GM21717 (cell line): ENCODE results near the gene PLEKHG2.
"Not testable (repeated sequence)": the region's sequence is repeated elsewhere in the genome, so short reads cannot be mapped to it uniquely, and the experiment has no call there.

Source experiments
- ATAC-seq: cut with Tn5 transposase; IDR thresholded peaks from one replicate; pipeline ENCODE4 v1.9.1; 2021; ENCODE audit warnings: mild to moderate bottlenecking, moderate library complexity; ENCODE audit not compliant: unreplicated experiment

Gene PLEKHG2, protein sequence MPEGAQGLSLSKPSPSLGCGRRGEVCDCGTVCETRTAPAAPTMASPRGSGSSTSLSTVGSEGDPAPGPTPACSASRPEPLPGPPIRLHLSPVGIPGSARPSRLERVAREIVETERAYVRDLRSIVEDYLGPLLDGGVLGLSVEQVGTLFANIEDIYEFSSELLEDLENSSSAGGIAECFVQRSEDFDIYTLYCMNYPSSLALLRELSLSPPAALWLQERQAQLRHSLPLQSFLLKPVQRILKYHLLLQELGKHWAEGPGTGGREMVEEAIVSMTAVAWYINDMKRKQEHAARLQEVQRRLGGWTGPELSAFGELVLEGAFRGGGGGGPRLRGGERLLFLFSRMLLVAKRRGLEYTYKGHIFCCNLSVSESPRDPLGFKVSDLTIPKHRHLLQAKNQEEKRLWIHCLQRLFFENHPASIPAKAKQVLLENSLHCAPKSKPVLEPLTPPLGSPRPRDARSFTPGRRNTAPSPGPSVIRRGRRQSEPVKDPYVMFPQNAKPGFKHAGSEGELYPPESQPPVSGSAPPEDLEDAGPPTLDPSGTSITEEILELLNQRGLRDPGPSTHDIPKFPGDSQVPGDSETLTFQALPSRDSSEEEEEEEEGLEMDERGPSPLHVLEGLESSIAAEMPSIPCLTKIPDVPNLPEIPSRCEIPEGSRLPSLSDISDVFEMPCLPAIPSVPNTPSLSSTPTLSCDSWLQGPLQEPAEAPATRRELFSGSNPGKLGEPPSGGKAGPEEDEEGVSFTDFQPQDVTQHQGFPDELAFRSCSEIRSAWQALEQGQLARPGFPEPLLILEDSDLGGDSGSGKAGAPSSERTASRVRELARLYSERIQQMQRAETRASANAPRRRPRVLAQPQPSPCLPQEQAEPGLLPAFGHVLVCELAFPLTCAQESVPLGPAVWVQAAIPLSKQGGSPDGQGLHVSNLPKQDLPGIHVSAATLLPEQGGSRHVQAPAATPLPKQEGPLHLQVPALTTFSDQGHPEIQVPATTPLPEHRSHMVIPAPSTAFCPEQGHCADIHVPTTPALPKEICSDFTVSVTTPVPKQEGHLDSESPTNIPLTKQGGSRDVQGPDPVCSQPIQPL (N-terminal part only)

DNA sequence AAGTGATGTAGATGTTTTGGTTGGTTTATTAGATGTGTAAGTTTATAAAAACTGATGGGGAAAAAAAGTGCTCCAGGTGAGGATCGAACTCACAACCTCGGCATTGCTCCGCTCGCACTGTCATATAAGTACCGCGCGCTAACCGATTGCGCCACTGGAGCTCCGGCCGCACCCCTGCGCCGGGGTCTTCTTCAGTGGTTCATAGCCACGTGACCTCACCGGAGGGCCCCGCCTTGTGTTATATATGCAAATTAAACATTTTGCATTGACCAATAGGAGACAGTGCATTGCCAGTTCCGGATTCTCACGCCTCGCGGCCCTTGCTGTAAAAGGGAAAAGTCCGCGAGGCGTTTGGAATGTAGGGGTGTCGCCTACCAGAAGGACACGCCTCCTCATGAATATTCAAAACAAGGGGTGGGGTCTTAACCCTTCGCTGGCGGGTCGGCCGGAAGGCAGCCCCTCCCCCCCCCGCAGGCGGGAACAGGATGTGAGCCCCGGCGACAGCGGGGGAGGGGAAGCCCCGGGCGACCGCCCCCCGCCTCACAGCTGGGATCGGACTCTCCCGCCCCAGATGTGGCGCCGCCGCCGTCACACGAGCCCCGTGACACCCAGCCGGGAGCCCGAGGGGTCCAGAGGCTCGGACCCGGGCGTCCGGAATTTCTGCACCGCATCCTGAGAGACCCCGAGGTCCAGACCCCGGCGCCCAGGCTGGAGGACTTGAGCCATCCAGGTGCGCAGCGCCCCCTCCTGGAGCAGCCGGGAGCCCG lies at the start of gene PLEKHG2:
Gene PLEKHG2, plus strand, starts transcription at position 570 of the 767 bp plus-strand sequence. CDS start 1,418 bp downstream, outside the sequence.
- ATAC-seq = peak; percentile 33

DNA sequence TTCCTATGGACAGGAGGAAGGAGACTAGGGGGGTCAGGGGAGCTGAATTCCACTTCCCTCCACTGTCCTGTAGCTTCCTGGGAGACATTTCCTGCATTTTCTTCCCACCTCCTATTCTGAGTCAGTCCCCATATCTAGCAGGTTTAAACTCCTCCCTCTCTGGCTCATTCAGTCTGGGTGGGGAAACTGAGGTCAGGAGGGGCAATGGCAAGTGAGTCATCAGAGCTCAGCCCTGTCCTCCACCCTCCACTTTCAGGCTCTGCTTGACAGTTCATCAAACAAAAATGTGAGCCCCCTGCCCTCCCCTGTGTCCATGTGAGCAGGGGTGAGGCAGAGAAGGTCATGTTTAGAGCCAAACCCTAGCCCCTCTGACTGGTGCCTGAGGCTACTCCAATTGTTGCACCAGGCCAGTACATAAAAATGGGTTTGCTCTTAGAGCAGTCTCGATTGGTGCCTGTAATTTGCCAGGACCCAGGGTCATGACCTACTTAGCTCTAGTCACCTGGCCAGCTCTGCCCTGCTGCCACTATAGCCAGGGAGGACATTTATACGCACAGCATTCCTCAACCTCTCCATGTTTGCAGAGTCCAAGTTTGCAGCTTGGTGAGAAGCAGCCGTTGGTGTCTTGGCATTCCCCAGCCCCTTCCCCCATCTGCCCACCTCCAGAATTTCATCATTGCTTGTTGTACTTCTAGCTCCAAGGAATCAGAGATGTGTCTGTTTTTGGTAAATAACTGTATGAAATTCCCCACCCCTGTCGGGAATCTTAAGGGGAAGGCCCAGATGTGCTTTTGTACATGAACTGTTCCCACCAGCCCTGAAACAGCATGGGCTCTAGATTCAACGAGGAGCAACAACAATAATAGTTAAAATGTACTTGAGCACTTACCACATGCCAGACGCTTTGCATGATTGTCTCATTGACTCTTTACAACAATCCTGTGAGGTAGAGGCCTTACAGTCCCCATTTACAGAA lies 49.5 kb upstream of the PLEKHG2 start:
- no peak for ATAC-seq

DNA sequence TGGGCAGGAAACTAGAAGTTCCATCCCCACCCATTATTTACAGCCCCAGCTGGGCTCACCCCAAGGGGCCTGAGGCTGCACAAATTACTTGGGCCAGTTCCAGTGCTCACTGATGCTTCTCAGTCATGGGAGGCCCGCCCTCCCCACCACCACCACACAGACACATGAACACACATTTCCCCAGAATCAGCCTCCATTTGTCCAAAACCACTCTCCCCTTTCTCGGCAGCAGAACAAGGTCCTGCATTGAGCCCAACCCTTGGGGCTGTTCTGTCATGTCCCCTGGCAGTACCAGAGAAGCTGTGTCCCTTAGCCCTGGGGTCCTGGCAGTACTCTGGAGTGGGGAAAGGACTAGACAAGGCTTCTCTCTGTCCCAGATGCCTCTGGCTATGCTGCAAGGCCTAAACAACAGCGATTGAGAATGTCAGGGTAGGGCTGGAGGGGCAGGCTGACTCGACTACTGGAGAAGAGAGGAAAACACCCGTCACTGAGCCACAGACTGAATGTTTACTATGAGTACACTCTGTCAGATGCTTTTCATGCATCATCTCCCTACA lies 48.5 kb upstream of the PLEKHG2 start:
- ATAC-seq = no peak

DNA sequence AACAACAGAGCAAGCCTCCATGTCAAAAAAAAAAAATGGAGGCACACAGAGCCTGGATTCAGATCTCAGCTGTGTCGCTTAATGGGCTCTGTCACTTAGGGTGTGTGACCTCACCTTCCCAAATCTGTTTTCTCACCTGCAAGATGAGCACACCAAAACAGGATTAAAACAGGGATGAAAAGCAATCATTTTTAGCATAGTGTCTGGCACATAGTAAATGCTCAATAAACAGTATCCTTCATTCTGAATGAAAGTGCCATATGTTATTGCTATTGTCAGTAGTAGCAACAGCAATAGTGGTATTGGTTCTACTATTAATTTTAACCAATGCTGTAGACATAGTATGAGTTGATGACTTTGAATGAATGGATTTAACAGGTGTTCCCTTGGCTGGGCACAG lies 46.9 kb upstream of the PLEKHG2 start:
- ATAC-seq = no peak

DNA sequence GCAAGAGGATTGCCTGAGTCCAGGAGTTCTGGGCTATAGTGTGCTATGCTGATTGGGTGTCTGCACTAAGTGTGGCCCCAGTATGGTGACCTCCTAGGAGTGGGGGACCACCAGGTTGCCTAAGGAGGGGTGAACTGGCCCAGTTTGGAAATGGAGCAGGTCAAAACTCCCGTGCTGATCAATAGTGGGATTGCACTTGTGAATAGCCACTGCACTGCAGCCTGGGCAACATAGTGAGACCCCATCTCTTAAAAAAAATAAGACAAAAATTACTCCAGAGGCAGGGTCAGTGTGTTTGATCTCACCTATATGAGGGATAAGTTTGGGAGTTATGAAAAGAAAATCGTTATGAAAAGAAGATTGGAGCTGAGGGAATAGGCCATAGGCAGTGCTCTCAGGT lies 43.3 kb upstream of the PLEKHG2 start:
- ATAC-seq = no peak

DNA sequence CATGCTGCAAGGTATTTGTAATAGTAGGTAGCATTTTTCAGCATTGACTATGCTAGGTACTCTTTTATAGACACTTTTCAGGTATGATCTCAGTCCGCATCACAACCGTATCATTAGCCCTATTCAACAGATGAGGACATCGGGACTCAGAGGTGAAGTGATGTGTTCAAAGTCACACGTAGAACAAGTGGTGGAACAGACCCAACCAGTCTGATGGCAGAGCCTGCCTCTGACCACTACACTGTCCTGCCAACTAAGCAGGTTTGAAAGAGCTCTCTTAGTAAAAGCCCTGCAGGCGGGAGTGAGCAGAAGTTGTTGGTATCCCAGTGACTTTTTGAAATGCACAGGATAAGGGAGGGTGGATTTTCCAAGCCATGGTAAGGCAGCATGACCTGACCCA lies 41.7 kb upstream of the PLEKHG2 start:
- no peak for ATAC-seq

DNA sequence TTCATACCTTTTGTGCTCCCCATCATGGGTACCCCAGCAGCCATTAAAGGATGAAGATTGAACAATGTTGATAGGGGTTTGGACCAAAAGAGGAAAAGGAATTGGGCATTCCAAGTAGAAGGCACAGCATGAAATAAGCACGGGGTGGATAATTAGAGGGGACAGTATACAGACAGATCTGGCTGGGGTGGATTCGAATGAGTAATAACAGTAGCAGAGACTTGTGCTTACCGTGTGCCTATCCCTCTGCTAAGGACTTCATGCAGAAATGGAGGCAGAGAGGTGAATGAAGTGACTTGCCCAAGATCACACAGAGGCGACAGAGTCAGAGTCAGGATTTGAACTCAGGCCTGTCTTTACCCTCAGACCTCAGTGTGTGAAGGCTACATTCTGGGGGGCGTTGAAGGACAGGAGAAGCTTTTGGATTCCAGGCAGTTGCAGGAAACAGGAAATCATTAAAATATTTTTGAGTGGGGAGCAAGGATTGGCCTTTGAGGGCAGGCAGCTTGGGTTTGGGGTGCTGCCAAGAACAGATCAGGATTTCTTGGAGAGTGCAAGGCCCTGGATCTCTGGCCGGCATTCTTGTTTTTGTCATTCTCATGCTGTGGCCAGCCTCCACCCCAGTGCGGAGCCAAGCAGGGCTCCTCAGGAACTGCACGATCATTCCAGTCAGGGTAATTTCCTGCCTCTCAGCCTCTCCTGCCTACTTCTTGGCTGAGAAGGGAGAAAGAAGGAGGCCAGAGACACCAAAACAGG lies 40.2 kb upstream of the PLEKHG2 start:
- no peak for ATAC-seq

DNA sequence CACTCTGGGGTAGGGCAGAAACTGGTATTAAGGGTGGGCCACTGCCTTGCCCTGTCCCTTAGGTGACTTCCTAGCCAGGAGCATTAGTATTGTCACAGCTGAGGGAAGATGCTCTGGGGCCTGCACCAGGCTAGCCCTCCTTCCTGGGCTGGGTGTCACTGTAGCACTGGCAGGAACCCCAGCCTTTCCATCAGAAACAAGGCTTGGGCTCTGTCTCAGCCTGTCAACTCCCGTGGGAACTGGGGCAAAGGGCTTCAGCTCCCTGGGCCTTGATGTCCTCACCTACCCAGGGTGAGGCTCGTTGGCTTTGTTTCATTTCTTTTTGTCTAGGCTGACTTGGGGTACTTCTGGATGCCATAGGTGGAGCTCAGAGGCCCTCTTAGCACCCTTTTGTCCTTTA lies 39.5 kb upstream of the PLEKHG2 start:
- no peak for ATAC-seq

DNA sequence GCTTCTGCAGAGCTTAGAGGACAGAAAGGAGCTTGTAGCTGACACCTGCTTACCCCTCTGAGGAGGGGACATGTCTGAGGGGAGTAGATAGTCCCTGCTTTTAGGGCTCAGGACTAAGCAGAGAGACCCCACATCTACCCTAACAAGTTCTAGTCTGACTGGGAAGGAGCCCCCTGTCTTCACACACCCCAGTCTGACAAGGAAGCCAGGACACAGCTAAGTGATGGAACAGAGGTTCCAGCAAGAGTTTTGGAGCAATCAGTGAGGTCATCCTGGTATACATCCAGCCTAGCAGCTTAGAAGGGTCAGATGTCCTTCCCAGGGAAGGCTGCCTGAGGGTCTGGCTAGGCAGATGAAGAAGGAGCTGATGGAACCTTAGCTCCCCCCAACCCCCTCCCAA lies 36.5 kb upstream of the PLEKHG2 start:
- no peak for ATAC-seq

DNA sequence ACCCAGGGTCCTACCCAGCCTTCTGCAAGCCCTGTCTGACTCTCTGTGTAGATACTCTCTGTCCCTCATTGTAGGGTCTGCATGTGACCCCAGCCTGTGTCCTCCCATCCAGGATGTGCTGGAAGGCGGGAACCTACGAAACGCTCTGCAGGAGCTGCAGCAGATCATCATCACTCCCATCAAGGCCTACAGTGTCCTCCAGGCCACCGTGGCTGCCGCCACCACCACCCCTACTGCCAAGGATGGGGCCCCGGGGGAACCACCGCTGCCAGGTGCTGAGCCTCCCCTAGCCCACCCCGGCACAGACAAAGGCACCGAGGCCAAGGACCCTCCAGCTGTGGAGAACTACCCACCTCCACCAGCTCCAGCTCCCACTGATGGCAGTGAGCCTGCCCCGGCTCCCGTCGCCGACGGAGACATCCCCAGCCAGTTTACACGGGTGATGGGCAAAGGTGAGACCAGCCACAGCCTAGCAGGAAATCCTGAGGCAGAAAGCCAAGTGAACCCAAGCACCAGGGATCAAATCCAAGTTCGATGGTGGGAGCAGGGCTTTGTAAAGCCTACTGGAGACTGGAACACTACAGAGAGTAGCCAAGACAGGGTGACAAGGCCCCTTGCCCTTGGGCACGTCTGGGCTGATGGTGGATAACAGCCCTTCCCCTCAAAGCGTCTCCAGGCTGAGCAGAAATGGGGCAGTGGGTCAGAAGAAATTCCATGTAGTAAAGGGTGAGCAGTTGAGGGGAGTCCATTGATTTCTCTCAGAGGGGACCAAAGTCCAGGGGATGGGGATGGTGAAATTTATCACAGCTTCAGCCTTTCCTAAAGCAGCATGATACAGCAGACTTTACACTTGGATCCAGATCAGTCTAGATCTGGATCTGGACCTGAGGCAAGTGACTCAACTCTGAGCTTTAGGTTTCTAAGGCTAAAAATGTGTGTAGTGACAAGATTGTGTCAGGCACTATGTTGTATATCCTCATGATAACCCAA lies 34.8 kb upstream of the PLEKHG2 start:
- no peak for ATAC-seq

DNA sequence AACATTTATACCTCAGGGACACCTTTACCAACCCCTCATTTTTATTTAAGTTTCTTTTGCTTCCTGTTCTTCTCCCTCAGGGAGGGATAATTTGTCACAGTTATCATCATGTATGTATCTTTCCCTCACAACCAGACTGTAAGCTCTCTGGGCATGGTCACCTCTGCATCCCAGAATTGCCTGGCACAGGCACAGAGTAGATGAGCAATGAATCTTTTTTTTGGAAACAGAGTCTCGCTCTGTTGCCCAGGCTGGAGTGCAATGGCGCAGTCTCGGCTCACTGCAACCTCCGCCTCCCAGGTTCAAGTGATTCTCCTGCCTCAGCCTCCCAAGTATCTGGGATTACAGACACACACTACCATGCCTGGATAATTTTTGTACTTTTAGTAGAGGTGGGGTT lies 33.1 kb upstream of the PLEKHG2 start:
- not testable (repeated sequence) for ATAC-seq

DNA sequence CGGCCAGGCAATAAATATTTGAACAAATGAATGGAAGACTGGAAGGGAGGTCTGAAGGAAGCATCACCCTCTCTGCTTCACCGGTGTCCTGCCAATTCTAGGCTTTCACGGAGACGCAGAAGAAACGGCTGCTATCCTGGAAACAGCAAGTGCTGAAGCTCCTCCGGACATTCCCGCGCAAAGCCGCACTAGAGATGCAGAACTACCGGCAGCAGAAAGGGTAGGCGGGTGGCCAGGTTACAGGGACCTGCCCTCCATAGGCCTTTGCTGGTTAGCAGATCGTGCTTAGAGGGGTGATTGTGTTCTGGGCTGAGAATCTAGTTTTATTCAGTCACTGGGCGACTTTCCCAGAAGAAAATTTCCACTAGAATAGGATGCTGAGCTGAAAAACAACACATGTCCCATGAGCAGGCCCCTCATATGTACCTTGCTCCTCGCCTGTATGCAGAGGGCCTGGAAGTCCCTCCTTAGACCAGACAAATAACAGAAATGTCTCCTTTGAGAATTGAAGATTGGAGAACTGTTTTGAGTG lies 32.5 kb upstream of the PLEKHG2 start:
- no peak for ATAC-seq

DNA sequence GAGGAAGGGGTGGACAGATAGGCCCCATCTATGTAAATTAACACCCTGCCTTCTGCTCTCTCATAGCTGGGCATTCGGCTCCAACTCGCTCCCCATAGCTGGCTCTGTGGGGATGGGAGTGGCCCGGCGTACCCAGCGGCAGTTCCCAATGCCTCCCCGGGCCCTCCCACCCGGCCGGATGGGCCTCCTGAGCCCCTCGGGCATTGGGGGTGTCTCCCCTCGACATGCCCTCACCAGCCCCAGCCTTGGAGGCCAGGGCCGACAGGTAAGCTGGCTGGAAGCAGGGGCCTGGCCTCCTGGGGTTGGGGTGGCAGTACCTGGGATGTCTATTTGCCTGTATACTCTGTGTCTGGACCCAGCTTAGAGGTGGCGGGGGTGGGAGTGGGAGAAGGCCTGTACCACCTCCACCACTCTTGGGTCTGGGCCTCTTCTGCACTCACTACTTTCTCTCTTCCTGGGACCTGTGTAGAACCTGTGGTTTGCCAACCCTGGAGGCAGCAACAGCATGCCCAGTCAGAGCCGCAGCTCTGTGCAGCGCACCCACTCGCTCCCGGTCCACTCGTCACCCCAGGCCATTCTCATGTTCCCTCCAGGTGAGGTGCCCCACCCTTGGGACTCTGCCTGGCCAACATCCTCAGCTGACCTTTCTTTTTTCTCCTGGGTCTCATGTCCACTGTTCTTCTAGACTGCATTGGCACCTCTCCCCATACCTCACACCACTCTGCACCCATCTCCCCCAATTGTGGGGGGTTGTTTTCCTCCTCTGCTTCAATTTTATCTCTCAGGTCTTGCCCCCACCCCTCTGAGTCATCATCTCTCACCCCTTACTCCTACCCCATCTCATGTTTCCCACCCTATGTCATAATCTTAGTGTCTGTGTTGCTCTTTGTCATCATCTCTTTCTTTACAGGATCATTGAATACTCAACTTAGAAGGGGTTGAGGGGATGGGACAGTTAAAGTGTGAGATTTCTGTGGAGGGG lies 31.7 kb upstream of the PLEKHG2 start:
- ATAC-seq = no peak

DNA sequence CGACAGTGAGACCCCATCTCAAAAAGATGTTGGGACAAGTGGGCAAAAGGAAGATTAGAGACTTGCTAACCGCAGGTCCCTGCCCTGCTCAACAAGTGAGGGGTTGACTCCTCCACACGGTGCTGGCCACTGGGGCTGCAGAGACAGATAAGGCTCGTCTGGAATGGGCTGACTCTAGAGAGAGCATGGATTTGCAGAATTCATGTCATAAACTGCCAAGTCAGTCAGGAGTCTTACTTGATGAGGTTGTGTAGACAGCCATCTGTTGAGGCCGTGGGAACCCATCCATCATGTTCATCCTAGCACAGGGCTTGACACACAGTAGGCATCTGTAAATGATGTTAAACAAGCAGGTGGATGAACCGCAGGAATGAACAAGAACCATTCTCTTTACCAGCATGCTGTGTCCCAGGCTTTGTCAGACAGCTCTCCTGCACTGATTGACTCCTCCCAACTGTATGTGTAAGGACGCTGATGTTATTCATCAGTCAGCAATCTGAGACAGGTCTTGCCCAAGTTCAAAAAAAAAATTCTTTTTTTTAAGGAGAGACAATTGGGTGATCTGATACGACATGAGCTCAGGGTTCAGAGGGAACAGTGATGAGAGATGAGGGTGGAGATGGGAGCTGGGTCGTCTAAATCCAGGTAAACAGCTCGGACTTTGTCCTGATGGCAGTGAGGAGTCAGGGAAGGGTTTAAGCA lies 30.4 kb upstream of the PLEKHG2 start:
- no peak for ATAC-seq
